ENCODE data around the gene LRRC25.

LRRC25 gene

DNA sequence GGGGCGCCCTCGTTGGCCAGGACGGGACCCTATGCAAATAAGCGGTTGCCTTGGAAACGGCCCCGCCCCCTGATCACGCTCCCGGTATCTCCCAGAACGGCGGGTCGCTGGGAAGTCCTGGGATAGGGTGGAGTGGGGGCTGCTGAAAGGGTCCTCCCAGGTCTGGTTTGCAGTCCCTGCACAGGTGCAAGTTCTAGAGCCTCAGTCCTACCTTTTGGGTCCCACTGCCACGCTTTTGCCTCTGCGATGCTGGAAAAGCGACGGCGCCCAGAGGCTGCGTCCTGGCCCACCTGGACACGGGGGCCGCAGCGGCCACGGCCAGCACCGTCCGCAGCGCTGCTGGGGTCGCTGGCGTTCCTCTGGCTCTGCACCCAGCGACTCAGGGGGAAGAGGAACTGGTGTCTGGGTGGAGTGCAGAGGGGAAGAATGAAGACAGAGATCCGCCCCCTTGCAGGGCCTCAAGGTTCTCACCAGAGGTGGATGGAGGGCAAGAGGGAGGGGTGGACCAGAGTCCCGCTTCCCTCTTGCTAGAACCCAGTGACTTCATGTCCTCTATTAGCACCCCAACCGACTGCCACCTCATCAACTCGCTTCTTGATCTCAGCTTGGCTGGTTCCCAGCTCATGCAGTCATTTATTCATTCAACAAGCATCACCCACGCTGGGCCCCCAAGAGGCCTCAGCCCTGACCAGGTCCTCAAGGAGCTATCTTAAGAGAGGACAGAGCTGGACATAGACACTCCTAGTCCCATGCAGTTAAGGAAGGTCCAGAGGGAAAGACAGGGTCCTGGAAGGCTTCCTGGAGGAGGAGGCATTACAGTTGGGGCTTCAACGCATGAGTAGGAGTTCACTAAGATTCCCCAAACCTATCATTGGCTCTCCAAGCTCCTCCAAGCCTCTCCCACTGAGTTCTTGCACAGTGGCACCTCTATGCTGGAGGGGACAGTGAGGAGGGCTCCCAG lies at the start of gene LRRC25:
Gene LRRC25 (minus strand): TSS at position 381 of the 961 bp plus-strand sequence. CDS start 659 bp downstream, outside the sequence.
- peak in 3 of 56 donors; percentile 20 to 41 (median 31) for DNase-seq

DNA sequence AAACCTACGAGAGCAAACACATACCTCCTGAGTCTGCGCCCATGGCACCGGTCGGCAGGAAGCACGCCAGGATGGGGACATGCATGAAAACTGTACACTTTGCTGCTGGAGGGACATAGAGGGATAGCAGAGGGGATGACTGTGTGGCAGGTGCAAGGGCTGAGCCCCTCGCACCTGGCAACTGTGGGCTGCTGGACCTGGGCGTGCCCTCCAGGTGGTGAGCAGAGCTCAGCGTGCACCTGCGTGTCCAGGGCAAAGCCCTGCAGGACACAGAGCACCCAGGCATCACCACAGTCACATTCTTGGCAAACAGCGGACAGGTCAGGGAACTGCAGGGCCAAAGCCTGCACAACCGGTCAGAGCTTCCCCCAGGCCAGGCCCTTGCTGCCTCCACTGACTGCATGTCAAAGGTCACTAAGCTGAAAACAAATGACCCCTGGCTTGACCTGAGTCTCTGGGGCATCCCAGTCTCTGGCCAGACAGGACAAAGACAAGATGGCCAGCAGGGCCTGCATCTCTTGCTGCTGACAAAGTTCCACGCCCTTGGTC lies 49.5 kb upstream of the LRRC25 start:
- no peak for DNase-seq

DNA sequence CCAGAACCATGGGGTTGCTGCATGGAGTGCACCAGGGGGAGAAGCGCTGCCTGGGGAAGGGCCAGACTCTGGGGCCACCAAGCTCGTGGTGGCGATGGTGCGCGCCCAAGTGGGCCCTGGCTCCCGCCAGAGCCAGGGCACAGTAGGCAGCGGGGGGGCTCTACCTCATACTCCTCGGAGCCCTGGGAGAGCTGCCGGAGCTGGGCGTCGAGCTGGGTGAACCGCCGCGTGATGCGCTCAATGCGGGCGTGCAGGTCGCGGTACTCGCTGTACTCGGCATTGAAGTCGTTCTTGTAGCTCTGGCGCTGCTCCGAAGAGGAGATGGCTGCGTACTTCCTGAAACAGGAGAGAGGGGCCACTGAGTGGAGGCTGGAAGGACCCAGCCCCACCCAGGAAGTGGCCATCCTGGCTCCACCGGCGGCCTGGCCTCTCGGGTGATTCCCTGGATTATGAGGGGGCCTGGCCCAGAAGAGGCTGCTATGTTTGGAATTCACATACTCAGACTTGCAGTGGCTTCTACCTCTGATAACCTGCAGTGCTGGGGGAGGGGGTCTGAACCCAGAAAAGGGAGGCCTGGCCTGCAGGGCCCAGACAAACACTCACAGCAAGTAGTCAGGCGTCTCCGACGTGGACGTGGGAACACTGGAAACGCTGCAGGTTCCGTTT lies 48.9 kb upstream of the LRRC25 start:
- DNase-seq = no peak

DNA sequence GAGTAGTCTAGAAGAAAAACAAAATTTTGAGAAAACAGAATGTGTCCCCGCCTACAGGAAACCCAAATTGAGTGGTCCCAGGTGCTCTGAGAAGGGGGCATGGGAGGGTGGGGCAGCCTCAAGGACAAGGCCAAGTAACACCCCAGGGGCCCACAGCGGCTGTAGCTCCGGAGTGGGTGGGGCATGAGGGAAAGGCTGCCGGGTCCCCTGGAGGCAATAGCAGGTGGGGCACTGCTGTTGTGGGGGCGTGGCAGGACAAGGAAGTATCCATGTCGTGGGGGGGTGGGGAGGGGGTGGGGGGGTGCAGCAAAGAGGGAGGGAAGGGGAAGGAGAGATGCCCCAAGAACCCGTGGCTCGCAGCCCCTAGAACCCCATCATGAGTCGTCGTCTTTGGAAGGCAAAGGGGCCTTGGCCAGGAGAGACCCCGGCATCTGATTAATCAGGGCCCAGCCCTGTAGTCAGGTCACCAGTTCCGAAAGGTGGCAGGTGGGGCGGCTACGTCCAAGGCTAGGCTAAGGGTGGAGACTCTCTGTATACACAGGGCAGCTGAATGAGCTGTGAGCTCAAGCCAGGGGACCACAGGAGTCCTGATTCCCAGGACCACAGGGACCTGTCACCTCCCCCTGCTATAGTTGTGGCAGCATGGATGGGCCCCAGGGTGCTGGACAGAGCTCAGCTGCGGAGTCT lies 48.0 kb upstream of the LRRC25 start:
- no peak for DNase-seq

DNA sequence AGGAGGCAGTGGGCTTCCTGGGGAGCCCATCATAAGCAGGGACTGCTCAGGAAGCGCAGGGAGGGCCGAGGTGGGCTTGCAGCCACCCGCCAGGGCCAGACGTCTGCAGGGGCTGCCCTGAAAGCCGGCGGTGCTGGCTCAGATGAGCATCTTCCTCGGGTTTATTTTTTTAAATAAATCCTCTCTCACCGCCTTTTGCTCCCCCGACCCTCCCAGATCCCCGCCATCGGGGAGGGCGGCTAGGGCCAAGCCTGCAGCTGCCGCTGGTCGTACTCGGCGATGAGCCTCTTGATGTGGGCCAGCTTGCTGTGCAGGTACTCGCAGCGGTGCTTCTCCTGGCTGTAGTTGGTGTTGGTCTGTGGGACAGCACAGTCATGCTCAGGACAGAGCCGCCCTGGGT lies 47.1 kb upstream of the LRRC25 start:
- DNase-seq = no peak

DNA sequence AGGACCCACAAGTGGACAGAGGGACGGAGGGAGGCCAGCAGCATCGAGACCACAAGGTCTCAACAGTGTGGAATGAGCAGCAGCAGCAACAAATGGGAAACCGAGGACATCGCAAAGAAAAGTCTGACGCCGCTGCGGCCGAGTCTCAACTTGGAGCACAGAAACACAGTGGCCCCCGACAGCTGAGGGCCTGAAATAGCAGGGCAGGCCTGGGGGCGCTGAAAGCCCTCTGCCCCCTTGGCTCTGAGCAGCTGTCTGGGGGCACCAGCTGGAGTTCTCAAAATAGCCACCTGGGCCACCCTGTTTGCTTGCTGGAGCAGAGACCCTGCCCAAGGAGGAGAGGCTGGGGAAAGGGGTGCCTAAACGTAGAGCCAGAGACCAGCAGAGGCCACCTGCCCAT lies 46.4 kb upstream of the LRRC25 start:
- no peak for DNase-seq

DNA sequence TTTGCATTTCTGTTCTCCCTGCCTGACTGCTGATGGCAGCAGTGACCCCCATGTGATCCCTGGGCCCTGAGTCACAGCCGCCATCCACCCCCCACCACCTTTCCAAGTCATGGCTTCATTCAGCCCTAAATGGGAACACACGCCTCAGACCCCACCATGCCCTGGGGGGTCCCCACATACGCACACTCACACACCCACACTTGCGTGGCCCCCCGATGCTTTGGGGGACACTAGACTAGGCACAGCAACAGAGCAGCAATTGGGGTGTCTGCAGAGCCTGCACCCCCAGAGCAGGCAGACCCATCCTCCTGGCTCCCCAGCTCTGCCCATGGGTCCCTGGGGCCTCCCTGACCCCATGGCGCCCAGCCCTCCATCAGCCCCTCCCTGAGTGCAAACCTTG lies 46.0 kb upstream of the LRRC25 start:
- no peak for DNase-seq

DNA sequence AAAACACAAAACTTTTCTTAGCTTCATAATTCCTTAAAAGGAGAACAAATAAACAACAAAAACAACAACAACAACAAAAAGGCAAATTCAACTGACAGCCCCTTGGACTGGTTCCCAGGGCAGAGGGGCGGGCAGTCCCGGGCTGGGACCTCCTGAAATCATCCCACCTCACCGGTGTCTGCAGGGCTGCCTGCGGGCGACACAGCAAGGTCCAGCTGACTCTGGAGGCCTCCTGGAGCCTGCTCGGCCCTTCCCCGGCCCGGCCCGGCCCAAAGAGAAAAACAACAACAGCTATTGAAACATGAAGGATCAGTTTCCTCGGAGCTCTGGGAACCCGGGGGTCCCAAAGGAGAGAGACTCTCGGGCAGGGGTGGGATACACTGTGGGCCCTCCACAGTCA lies 45.5 kb upstream of the LRRC25 start:
- DNase-seq = no peak

DNA sequence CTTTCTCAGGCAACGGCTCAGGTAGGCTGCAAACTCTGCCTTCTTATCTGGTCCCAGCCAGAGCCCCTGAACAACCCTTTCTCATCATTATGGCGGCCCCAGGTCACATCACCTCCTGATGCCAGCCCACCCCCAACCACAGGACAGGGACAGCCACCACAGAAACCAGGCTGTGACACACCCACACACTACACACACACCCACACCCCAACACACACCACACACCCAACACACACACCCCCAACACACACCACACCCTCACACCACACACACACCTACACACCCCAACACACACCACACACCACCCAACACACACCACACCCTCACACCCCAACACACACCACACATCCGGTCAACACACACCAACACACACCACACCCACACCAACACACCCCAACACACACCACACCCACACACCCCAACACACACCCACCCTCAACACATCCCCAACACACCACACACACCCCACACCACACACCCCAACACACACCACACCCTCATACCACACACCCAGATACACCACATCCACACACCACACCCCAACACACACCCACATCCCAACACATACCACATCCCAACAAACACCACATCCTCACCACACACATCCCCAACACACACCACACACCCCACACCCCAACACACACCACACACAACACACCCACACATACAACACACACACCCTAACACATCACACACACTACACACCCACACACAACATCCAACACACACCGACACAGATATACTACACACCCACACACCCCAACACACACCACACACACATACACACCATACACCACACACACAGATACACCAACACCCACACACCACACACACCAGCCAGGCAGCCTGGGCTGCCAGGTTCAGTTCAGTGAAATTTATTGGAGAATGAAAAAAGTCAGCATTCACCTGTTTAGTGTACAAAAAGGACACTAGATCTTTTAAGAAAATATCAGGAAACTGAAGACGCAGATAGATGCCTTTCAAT lies 44.7 kb upstream of the LRRC25 start:
- DNase-seq = no peak

DNA sequence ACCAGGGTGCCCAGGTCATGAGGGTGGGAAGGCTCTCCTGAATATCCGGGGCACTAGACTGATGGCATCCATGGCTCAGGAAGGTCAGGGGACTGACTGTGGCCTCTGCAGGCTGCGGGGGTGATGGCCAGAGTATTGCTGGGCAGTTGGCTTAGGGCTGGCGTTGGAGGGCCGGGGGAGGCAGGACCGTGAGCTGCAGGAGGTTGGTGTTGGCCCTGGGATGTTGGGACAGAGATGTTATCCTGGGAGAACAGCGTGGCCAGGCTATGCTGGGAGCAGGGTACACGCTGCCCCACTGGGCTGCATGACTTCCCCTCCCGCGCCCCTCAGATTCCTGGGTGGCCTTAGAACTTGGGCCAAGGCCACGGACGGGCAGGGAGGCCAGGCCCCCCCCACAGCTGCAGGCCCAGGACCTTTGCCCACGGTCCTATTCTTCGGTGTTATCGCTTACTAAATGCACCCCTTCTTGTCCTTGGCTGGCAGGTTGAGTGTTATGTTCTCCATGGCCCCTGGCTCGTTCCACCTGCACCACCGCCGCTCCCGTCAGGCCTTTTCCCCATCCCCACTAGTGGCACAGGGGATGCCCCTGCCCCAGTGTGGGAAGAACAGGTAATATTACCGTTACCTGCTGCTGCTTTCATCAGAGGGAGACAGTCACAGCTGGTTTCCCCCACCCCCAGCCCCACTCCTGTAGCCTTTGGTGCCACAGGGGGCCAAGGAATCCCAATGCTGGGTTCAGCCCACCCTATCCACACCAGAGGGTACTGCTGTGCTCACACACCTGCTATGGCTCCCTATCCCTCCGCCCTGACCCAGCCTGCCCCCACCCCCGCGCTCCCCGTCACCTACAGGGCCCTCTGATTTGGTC lies 43.7 kb upstream of the LRRC25 start:
- no peak for DNase-seq

DNA sequence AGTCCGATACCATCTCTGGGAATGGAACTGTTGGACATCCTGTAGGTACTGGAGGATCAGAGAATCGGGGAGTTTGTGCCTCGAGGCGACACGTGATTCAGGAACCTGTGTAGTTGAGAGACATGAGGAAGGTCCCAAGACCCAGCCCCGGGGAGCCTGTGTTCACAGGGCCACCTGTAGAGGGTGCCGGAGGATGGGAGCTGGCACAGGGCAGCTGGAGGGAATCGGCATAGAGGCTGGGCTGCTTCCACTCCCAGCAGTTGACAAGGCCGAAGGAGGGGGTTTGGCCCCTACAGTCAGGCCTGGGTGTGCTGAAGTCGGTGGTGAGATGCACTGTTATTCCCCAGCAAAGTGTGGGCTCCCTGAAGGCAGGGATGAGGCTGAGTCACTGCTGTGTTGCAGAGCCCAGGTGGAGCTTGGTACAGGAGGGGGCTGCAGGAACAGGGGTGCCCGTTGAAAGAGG lies 43.0 kb upstream of the LRRC25 start:
- DNase-seq = no peak

DNA sequence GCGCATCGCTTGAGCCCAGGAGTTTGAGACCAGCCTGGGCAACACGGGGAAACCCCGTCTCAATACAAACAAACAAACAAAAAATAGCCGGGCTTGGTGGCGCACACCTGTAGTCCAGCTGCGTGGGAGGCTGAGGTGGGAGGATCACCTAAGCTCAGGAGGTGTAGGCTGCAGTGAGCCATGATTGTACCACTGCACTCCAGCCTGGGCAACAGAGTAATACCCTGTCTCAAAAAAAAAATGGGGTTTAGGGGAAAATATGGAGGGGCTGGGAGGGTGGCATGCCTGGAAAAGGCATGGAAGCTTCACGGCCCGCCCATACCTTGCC lies 42.5 kb upstream of the LRRC25 start:
- DNase-seq = no peak

DNA sequence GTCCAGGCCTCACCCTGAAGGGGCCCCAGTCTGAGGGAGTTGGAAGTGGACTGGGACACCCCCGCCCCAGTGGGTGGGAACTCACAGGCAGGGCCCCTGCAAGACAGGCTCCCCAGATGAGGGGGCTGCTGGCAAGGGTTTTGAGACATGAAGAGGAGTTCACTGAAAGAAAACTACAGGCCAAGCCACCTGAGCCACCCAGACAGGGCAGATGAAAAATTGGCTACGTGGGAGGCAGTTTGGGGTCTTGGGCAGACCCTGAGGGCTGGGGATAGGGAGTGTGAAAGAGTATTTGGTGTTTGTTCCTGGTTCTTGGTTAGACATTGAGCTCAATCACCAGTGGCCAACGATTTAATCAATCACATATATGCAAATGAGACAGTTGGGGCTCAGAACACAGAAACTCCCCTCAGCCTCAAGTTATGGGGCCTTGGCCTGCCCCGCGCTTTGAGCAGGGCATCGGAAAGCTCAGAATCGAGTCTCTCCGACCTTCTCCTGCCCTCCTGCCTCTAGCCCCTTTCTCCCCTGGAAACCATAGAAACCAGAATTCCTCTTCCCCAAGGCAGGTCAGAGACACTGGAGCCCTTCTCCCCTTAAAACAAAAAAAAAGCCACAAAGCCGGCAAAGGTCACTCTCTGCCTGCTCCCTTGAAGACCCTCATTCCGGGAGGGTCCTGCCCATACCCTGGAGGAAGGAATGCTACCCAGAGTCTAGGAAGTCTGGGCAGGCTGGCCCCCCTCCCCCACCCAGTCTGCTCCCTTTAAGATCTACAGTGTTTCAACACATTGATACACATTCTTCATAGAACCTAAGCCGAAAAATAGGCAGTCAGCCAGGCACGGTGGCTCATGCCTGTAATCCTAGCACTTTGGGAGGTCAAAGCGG lies 41.8 kb upstream of the LRRC25 start:
- no peak for DNase-seq

DNA sequence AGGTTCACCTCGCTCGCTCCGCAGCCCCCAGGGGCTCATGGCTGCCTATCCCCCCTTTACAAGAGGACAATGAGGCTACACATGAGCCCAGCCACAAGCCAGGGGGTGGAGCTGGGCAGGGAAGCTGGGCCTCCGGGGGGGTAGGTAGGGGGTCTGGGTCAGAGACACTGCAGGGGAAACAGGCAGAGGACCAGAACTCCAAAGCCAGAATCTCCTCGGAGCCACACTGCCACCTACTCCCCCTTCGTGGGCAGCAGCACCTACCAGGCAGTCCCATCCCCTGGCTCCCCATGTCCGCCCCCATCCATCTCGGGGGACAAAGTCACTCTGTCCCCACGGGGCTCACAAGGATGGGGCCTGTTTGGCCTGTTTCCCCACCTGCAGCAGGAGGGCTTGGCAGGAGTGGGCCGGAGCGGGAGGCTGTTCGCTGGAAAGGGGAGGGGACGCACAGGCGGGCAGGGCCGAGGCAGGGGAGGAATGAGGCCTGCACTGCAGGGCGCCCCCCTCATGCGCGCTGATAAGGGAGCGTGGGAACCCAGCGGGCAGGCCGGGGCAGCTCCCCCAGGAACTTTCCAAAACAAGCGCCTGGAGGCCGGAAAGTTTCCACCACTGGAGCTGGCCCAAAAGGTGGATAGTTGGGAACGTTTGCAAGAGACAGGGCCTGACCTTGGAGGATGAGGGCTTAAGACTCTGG lies 41.1 kb upstream of the LRRC25 start:
- no peak for DNase-seq

DNA sequence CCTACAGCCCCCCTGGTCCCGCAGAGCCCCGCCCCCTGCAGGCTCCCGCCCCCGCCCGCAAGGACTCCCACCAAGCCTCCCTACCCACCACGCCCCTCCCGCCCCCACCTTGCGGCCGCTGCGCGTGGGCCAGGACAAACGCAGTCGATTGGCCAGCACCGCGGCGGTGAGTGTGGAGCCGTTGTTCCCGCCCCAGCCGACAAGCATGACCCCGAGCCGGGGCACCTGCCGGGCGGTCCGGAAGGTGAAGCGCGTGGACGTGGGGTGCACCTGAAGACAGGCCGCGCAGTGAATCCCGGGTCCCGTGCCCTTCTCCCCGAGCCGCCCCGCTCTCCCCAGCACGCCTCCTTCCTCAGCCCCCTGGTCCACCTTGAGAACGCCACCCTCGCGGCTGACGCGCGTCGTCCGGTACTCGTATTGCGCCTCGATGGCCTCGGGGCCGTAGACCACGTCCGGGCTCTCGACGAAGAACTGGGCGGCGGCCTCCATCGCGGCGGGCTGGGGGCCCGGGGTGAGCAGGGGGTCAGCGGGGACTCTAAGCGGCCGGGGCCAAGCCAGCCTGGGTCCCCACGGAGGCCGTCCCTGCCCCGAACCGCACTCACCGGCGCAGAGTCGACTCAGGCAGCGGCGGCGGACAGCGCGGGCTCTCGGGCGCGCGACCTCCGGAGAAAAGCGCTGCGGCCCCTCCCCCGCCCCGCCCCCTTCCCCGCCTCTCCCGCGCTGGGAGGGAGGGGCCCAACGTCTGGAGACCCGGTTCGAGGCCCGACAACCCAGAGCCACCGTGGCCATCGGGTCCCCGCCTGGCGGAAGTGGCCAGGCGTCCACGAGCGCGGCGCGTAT lies 40.3 kb upstream of the LRRC25 start, which contains the start of gene ISYNA1:
Gene ISYNA1 (minus strand): TSS at position 643 of the 840 bp plus-strand sequence. CDS start 154 bp downstream, at position 489.
- peak in 12 of 56 donors; percentile 9 to 57 (median 34) for DNase-seq

DNA sequence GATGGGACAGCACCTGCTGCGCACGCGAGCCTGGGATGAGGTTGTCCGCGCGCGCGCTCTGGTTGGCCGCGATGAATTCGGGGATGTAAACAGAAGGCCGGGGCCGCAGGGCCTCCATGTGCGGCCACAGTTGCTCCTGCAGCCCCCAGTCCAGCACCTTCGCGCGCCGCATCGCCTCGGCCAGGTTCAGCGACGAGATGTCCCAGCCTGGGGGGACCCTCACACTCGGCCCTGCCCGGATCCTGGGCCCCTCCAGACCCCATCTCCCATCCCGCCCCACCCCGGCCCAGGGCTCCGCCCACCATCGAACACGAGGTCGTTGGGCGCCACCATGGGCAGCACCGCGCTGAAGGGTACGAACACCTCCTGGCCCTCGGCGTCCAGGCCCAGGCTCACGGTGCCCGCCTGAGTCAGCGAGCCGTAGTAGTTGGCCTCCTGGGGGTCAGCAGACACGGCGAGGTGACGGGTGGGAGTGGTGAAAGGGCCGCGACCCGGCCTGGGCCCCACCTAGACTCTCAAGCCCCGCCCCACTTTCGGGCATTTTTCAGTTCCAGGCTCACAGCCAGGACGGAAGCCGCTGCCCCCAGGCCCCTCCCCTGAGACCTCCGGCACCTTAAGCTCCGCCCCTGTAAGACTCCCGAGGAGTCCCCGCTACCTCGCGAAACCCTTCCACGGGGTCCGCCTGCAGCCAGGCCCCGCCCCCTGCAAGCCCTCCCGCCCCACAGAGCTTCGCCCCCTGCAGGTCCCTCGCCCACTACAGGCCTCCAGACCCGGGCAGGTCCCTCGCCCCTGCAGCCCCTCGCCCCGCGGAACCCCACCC lies 39.5 kb upstream of the LRRC25 start:
- DNase-seq = peak in 21 of 56 donors; percentile 7 to 73 (median 32)
